GM18505 (cell line): ENCODE results near the gene KLK11.

Source experiments
- ATAC-seq: cut with Tn5 transposase; IDR thresholded peaks from one replicate; pipeline ENCODE4 v1.9.1; 2021; ENCODE audit not compliant: unreplicated experiment
- POLR2A ChIP-seq: IDR thresholded peaks from 4 replicates; pipeline ENCODE4 v1.6.1; 2011; ENCODE audit warnings: borderline replicate concordance; ENCODE audit not compliant: insufficient read depth, insufficient read length; ENCODE audit errors: extremely low read depth

Gene KLK11, protein sequence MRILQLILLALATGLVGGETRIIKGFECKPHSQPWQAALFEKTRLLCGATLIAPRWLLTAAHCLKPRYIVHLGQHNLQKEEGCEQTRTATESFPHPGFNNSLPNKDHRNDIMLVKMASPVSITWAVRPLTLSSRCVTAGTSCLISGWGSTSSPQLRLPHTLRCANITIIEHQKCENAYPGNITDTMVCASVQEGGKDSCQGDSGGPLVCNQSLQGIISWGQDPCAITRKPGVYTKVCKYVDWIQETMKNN

GRCh38 chr19:51026554-51026831 lies at the start of gene KLK11:
Gene KLK11, minus strand, starts transcription at chr19:51026616. Its CDS starts 985 bp downstream, at chr19:51025631.
- no peak for ATAC-seq
- TF ChIP-seq POLR2A, result no peak

GRCh38 chr19:51075998-51076397 lies 49.6 kb upstream of the KLK11 start:
- ATAC-seq, result no peak
- no peak for TF ChIP-seq POLR2A

DNA sequence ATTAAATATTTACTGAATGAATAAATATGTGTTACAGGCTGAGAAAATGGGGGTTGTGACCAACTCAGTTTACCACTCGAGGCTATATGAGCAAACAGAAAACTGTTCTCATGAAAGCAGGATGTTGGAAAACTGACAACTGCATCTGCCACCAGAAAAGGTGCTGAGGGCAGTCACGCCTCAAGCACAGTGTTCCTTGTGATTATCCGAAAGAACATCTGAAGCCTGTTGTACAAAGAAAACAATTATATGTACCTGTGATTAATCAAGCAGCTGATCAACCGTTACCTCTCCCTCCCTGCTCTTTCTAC lies 44.6 kb upstream of the KLK11 start:
- no peak for TF ChIP-seq POLR2A
- ATAC-seq, result no peak

- no peak for TF ChIP-seq POLR2A
- no peak for ATAC-seq
Measured at GRCh38 chr19:51070334-51071094, 44.1 kb upstream of the KLK11 start.

GRCh38 chr19:51066393-51067186 lies 40.2 kb upstream of the KLK11 start:
- no peak for ATAC-seq
- no peak for TF ChIP-seq POLR2A

DNA sequence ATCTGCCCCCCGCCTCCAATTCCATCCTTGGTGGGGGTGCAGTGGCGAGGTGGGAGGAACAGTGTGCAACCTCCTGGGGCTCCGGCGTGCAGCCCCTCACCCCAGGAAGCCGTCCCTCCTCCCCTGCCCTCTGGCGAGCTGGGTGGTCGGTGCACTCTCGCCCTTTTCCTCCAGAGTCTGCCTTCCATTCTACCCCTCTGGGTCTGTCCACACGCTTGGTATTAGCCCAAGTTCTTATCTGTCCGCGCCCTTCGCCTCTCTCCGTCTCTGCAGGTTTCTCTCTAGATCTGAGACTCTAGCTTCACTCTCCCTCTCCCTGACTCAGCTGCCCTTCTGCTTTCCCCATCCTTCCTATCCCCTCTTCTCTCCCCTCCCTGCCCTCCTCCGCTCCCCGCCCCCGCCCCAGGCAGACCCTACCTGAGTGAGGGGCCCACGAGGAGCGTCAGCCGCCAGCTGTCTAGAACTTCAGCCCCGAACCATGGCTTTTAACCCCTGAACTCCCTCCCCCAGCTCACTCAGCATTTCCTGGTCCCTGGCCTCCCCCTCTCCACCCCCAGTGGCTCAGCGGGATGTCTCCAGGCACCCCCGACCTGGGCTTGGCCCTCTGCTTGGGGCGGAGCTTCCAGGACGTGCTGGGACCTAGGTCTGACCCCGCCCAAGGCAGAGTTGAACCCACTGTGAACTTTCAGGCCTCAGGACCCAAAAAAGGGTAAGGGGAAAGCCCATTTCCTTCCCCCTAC lies 39.0 kb upstream of the KLK11 start:
- TF ChIP-seq POLR2A, result no peak
- no peak for ATAC-seq

GRCh38 chr19:51064534-51065220 lies 38.3 kb upstream of the KLK11 start, which contains the start of gene KLK13:
Gene KLK13, minus strand, starts transcription at chr19:51065092. Its CDS starts 25 bp downstream, at chr19:51065067.
- TF ChIP-seq POLR2A, result no peak
- ATAC-seq, result no peak

GRCh38 chr19:51063664-51064063 lies 37.2 kb upstream of the KLK11 start:
- TF ChIP-seq POLR2A, result no peak

DNA sequence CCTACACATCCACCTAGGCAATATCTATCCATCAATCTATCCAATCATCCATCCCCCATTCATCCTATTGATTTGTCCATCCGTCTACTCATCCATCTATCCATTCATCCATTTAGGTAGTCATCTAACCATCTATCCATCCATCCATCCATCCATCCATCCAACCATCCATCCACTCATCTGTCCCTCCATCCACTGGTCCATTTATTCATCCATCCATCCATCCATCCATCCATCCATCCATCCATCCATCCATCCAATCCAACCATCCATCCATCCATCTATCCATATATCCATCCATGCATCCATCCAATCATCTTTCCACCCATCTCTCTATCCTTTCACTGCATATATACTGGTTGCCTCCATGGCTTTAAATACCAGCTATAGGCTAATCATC lies 34.6 kb upstream of the KLK11 start:
- TF ChIP-seq POLR2A, result no peak
- ATAC-seq, result no peak

More at GRCh38 chr19:51063664-51064063, 37.2 kb upstream of the KLK11 start:
- no peak for ATAC-seq

GRCh38 chr19:51060336-51060735 lies 33.9 kb upstream of the KLK11 start:
- no peak for TF ChIP-seq POLR2A
- ATAC-seq, result no peak

GRCh38 chr19:51059715-51060114 lies 33.3 kb upstream of the KLK11 start:
- ATAC-seq, result no peak
- TF ChIP-seq POLR2A, result no peak

DNA sequence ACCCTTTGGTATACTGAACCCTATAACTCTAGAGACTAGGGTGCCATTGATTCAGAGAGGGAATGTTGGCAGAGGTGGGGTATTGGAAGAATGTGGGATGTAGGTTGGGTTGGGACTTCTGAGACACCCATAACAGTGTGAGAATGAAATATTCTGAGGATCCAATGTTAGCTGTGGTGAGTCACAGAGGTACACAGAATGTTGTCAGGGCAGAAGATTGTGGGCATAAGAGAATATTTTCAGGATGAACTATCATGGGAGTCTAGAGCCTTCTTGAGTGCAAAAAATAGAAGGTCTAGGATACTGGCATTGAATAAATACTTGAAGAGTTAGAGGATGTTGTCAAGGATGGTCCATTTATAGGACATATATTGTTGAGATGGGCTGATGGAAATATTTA lies 29.4 kb upstream of the KLK11 start:
- no peak for TF ChIP-seq POLR2A
- no peak for ATAC-seq

DNA sequence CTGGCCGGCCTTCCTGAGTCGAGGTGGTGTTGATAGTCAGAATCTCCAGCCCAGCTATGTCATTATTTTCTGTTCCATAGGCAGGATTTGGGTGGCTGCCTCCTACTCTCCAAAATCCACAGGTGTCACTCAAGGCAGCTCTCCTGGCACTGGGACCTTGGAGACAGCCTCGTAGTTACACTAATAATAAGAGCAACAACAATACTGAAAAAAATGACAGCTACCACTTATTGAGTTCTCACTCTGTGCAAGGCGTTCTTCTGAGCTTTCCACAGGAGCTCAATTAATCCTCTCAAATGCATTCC lies 20.6 kb upstream of the KLK11 start:
- ATAC-seq, result no peak
- TF ChIP-seq POLR2A, result no peak
